GM12878 (cell line): ENCODE results near the gene RNF220.

Experiments used
- CBX5 ChIP-seq: sonication (generic); IDR thresholded peaks from 2 replicates; pipeline ENCODE4 v1.6.1; 2016; ENCODE audit warnings: low read depth, moderate library complexity, mild to moderate bottlenecking, inconsistent platforms
- CEBPB ChIP-seq, 2 experiments: fragments of 150-350 bp in 1 of 2; IDR thresholded peaks; 2 replicates each; pipeline ENCODE4 v1.6.1; 2012 to 2014; ENCODE audit warnings: low read depth in 2 of 2, low read length in 2 of 2, borderline replicate concordance in 1 of 2, inconsistent platforms in 1 of 2
- EGR1 ChIP-seq, 2 experiments: IDR thresholded peaks; 1 replicate in 1 of 2; 2 replicates in 1 of 2; pipeline ENCODE4 v1.6.1; 2011 to 2012; ENCODE audit warnings: low read depth in 2 of 2, low read length in 2 of 2, borderline replicate concordance in 1 of 2, mild to moderate bottlenecking in 1 of 2, moderate library complexity in 1 of 2
- KAT2A ChIP-seq: conservative IDR thresholded peaks from 2 replicates; pipeline ENCODE4 v1.6.1; 2011; ENCODE audit warnings: low read depth, low read length; ENCODE audit not compliant: control insufficient read depth
- MXI1 ChIP-seq: fragments of 150-350 bp; IDR thresholded peaks from 2 replicates; pipeline ENCODE4 v1.6.1; 2011; ENCODE audit warnings: low read depth, mild to moderate bottlenecking, inconsistent platforms, low read length, improper control_type of control experiment
- POLR2A ChIP-seq: IDR thresholded peaks from 2 replicates; pipeline ENCODE4 v1.6.1; 2011; ENCODE audit warnings: low read depth, mild to moderate bottlenecking, low read length
- POLR2AphosphoS5 ChIP-seq: IDR thresholded peaks from 2 replicates; pipeline ENCODE4 v1.6.1; 2011; ENCODE audit warnings: mild to moderate bottlenecking, low read length, inconsistent platforms
- RAD21 ChIP-seq: IDR thresholded peaks from 2 replicates; pipeline ENCODE4 v1.6.1; 2011; ENCODE audit warnings: mild to moderate bottlenecking, low read depth, low read length, moderate library complexity; ENCODE audit not compliant: insufficient read depth
- SREBF1 ChIP-seq: IDR thresholded peaks from 2 replicates; pipeline ENCODE4 v1.6.1; 2012; ENCODE audit warnings: mild to moderate bottlenecking, low read length
- SUZ12 ChIP-seq: fragments of 200-600 bp; sonication (generic); IDR thresholded peaks from one replicate; pipeline ENCODE4 v1.6.1; 2018; ENCODE audit warnings: antibody characterized with exemption, mild to moderate bottlenecking; ENCODE audit not compliant: unreplicated experiment
- TF ChIP-seq, protein P1 (sequence below): fragments of 450-650 bp; IDR thresholded peaks from 2 replicates; pipeline ENCODE4 v1.6.1; 2016; ENCODE audit warnings: mild to moderate bottlenecking
- TF ChIP-seq, protein P2 (sequence below): IDR thresholded peaks from 2 replicates; pipeline ENCODE4 v1.6.1; 2011; ENCODE audit warnings: borderline replicate concordance, low read depth, mild to moderate bottlenecking, moderate library complexity, mixed read lengths, low read length; ENCODE audit not compliant: insufficient read depth; ENCODE audit errors: extremely low read length
- TF ChIP-seq, protein P3 (sequence below): IDR thresholded peaks from 2 replicates; pipeline ENCODE4 v1.6.1; 2011; ENCODE audit warnings: mild to moderate bottlenecking, low read depth, low read length, moderate library complexity; ENCODE audit not compliant: insufficient replicate concordance
- TF ChIP-seq, protein P4 (sequence below), 3 experiments: IDR thresholded peaks in 2 of 3; conservative IDR thresholded peaks in 1 of 3; 2 replicates each; pipeline ENCODE4 v1.5.1; 2011; ENCODE audit warnings: low read depth in 3 of 3, low read length in 3 of 3, mild to moderate bottlenecking in 3 of 3, control low read depth in 2 of 3, moderate library complexity in 2 of 3, inconsistent platforms in 1 of 3, mixed read lengths in 1 of 3; ENCODE audit not compliant: control insufficient read depth in 2 of 3, insufficient read depth in 1 of 3; ENCODE audit errors: extremely low read depth in 1 of 3

DNA sequence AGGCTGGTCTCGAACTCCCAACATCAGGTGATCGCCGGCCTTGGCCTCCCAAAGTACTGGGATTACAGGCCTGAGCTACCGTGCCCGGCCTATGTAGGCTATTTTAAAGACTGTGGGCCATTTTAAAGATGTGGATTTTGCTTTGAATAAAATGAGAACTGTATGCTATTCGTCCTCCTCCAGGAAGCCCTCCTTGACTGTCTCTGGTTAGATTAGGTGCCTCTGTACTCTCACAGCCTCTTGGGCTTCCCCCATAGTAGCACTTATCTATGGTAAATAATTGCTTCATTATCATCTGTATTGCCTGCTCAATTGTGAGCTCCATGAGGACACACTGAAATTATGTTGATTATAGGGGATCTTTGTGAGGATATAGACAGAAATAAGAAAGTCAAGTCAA, 29.5 kb upstream of the RNF220 start:
- TF ChIP-seq CBX5 = no peak
- TF ChIP-seq, protein P1, sequence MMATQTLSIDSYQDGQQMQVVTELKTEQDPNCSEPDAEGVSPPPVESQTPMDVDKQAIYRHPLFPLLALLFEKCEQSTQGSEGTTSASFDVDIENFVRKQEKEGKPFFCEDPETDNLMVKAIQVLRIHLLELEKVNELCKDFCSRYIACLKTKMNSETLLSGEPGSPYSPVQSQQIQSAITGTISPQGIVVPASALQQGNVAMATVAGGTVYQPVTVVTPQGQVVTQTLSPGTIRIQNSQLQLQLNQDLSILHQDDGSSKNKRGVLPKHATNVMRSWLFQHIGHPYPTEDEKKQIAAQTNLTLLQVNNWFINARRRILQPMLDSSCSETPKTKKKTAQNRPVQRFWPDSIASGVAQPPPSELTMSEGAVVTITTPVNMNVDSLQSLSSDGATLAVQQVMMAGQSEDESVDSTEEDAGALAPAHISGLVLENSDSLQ = no peak
- TF ChIP-seq MXI1 = no peak
- TF ChIP-seq KAT2A = no peak
- TF ChIP-seq POLR2AphosphoS5 = no peak
- TF ChIP-seq SUZ12 = no peak
- TF ChIP-seq, protein P2, sequence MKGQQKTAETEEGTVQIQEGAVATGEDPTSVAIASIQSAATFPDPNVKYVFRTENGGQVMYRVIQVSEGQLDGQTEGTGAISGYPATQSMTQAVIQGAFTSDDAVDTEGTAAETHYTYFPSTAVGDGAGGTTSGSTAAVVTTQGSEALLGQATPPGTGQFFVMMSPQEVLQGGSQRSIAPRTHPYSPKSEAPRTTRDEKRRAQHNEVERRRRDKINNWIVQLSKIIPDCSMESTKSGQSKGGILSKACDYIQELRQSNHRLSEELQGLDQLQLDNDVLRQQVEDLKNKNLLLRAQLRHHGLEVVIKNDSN = no peak
- no peak for TF ChIP-seq CEBPB (IDR thresholded peaks at IDR 0.05; ENCODE audit: borderline replicate concordance in 1 of 2, low read depth in 2 of 2, low read length in 2 of 2)
- TF ChIP-seq SREBF1 = no peak
- TF ChIP-seq, protein P3, sequence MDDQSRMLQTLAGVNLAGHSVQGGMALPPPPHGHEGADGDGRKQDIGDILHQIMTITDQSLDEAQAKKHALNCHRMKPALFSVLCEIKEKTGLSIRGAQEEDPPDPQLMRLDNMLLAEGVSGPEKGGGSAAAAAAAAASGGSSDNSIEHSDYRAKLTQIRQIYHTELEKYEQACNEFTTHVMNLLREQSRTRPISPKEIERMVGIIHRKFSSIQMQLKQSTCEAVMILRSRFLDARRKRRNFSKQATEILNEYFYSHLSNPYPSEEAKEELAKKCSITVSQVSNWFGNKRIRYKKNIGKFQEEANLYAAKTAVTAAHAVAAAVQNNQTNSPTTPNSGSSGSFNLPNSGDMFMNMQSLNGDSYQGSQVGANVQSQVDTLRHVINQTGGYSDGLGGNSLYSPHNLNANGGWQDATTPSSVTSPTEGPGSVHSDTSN = no peak
- no peak for TF ChIP-seq RAD21
- TF ChIP-seq, protein P4, sequence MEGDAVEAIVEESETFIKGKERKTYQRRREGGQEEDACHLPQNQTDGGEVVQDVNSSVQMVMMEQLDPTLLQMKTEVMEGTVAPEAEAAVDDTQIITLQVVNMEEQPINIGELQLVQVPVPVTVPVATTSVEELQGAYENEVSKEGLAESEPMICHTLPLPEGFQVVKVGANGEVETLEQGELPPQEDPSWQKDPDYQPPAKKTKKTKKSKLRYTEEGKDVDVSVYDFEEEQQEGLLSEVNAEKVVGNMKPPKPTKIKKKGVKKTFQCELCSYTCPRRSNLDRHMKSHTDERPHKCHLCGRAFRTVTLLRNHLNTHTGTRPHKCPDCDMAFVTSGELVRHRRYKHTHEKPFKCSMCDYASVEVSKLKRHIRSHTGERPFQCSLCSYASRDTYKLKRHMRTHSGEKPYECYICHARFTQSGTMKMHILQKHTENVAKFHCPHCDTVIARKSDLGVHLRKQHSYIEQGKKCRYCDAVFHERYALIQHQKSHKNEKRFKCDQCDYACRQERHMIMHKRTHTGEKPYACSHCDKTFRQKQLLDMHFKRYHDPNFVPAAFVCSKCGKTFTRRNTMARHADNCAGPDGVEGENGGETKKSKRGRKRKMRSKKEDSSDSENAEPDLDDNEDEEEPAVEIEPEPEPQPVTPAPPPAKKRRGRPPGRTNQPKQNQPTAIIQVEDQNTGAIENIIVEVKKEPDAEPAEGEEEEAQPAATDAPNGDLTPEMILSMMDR (IDR thresholded peaks at IDR 0.05 in 2 of 3, conservative IDR thresholded peaks at IDR 0.05 in 1 of 3; ENCODE audit: control insufficient read depth in 2 of 3, extremely low read depth in 1 of 3, insufficient read depth in 1 of 3, low read depth in 3 of 3, low read length in 3 of 3) = no peak
- no peak for TF ChIP-seq POLR2A
- no peak for TF ChIP-seq EGR1 (IDR thresholded peaks at IDR 0.05; ENCODE audit: borderline replicate concordance in 1 of 2, low read depth in 2 of 2, low read length in 2 of 2)
